ENCODE data around the gene MS4A10. TPM values are rescaled to one million over a fixed set of nuclear protein-coding genes. Genes with fewer than 3 reads are reported as not detected.

MS4A10 gene
- total RNA-seq, 3 donors from 2014 or later, result not detected

GRCh38 chr11:60831143-60831500 lies 46.0 kb downstream of the MS4A10 start:
- TF ChIP-seq POLR2A (IDR thresholded peaks at IDR 0.05) (no peak), POLR2AphosphoS5 (IDR thresholded peaks at IDR 0.05) (peak in 2 of 3 donors; percentile 22 to 31)
- TF ChIP-seq, protein P1, sequence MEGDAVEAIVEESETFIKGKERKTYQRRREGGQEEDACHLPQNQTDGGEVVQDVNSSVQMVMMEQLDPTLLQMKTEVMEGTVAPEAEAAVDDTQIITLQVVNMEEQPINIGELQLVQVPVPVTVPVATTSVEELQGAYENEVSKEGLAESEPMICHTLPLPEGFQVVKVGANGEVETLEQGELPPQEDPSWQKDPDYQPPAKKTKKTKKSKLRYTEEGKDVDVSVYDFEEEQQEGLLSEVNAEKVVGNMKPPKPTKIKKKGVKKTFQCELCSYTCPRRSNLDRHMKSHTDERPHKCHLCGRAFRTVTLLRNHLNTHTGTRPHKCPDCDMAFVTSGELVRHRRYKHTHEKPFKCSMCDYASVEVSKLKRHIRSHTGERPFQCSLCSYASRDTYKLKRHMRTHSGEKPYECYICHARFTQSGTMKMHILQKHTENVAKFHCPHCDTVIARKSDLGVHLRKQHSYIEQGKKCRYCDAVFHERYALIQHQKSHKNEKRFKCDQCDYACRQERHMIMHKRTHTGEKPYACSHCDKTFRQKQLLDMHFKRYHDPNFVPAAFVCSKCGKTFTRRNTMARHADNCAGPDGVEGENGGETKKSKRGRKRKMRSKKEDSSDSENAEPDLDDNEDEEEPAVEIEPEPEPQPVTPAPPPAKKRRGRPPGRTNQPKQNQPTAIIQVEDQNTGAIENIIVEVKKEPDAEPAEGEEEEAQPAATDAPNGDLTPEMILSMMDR (IDR thresholded peaks at IDR 0.05), result peak; percentile 76 to 94 (median 91)
- H3K36me3 ChIP-seq, result no peaks in the 10 kb centered on the region
- H3K4me3 ChIP-seq, result no peak overlapping the region
- intact Hi-C loops (cut with DNase I; ENCODE audit: low total_unique reads), result loop anchor here (10.0 kb wide), 1 partner anchor 74 kb away; the partner anchor contains the start of gene PRPF19
- no peak overlapping the region for H3K27ac ChIP-seq
- no peaks in the 10 kb centered on the region for H3K27me3 ChIP-seq
- H3K4me1 ChIP-seq, result no peaks in the 10 kb centered on the region
- DNase-seq (ENCODE audit: low spot score in 2 of 2), result peak; percentile 76 to 84
- no peaks in the 10 kb centered on the region for H3K9me3 ChIP-seq

GRCh38 chr11:60831501-60832079 lies 46.5 kb downstream of the MS4A10 start:
- intact Hi-C loops (cut with DNase I; ENCODE audit: low total_unique reads), result loop anchor here (10.0 kb wide), 1 partner anchor 73 kb away; the partner anchor contains the start of gene PRPF19
- no peaks in the 10 kb centered on the region for H3K36me3 ChIP-seq
- TF ChIP-seq POLR2AphosphoS5 (IDR thresholded peaks at IDR 0.05) (no peak), POLR2A (IDR thresholded peaks at IDR 0.05) (no peak)
- TF ChIP-seq, protein P1 (IDR thresholded peaks at IDR 0.05), result no peak
- no peak for DNase-seq (ENCODE audit: low spot score in 2 of 2)
- no peaks in the 10 kb centered on the region for H3K9me3 ChIP-seq
- no peaks in the 10 kb centered on the region for H3K4me1 ChIP-seq
- H3K4me3 ChIP-seq, result no peak overlapping the region
- H3K27ac ChIP-seq, result no peak overlapping the region
- no peaks in the 10 kb centered on the region for H3K27me3 ChIP-seq

DNA sequence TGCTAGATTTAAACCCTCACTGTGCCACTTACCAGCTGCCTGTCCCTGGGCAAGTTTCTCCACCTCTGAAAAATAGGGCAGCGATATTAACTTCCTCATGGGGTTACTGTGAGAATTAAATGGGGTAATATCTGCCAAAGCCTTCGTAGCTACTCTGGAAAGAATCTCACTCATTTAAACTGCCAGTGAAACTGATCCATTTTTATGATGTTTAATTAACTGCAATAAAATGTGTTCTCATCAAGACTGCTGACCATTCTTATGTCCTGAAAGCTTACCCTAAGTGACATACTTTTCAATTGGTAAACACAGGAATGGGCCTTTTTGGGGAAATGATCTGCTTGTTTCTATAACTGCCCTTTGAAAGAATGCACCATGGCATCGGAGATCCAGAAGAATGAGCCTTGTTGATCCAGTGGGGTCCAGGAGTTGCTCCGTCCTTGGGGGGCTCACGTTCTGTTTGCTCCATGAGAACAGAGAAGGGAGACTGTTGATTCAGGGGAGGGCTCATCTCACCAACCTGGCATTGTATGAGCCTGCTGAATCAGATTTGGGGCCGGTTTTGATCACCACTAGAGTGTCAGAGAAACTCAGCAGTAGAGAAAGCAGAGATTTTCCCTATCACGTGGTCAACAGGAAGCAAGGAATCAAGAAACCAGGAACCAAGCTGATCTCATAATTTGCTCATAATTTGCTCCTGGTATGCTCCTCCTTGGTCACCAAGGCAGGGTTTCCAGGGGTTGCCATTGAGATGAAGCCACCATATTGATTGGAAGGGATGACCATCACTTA lies 49.8 kb downstream of the MS4A10 start:
- DNase-seq (ENCODE audit: low spot score in 2 of 2), result no peak
- TF ChIP-seq POLR2A (IDR thresholded peaks at IDR 0.05), result no peak
- TF ChIP-seq, protein P1 (IDR thresholded peaks at IDR 0.05), result no peak
- TF ChIP-seq POLR2AphosphoS5 (IDR thresholded peaks at IDR 0.05), result no peak
- intact Hi-C loops (cut with DNase I; ENCODE audit: low total_unique reads), result loop anchor here (5.0 to 10.0 kb wide), 2 partner anchors 70 to 322 kb away; partner anchors contain the start of gene PRPF19
- no peak overlapping the region for H3K4me3 ChIP-seq
- H3K27ac ChIP-seq, result no peak overlapping the region
- no peaks in the 10 kb centered on the region for H3K36me3 ChIP-seq
- H3K27me3 ChIP-seq, result no peaks in the 10 kb centered on the region
- H3K9me3 ChIP-seq, result no peaks in the 10 kb centered on the region
- H3K4me1 ChIP-seq, result no peaks in the 10 kb centered on the region

DNA sequence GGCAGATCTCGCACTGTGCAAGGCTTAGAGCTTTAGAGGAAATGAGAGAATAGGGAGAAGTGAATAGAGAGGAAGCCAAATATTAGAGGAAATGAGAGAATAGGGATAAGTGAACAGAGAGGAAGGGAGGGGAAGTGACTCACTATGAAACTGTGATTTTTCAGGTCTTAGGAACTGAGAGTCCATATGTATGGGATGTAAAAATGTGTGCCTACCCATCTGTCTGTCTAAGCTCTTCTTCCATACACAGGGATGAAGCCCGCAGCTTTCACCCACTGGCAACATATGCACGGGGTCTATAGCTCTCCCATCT lies 50.4 kb downstream of the MS4A10 start:
- Histone ChIP-seq H3K27me3 (no peaks in the 10 kb centered on the region), H3K9me3 (no peaks in the 10 kb centered on the region), H3K4me1 (peaks cover 0 to 3% of the 10 kb centered on the region in 2 donors), H3K4me3 (no peak overlapping the region), H3K27ac (no peak overlapping the region), H3K36me3 (no peaks in the 10 kb centered on the region)
- TF ChIP-seq POLR2A (IDR thresholded peaks at IDR 0.05) (no peak), POLR2AphosphoS5 (IDR thresholded peaks at IDR 0.05) (no peak)
- TF ChIP-seq, protein P1 (IDR thresholded peaks at IDR 0.05), result no peak
- intact Hi-C loops (cut with DNase I; ENCODE audit: low total_unique reads), result loop anchor here (5.0 to 10.0 kb wide), 2 partner anchors 69 to 322 kb away; partner anchors contain the start of gene PRPF19
- no peak for DNase-seq (ENCODE audit: low spot score in 2 of 2)

Data from breast epithelium (tissue), 4 donors.